ENCODE results near the gene CUBN. TPM values are rescaled to one million over a fixed set of nuclear protein-coding genes. Genes with fewer than 3 reads are reported as not detected.

The CUBN gene
- total and polyA plus RNA-seq, 2 of the 13 experiments (the other 11 are each of a cell fraction or from before 2014, with no cell fraction given): 0.27 to 0.32 TPM

- TF ChIP-seq, protein P1, sequence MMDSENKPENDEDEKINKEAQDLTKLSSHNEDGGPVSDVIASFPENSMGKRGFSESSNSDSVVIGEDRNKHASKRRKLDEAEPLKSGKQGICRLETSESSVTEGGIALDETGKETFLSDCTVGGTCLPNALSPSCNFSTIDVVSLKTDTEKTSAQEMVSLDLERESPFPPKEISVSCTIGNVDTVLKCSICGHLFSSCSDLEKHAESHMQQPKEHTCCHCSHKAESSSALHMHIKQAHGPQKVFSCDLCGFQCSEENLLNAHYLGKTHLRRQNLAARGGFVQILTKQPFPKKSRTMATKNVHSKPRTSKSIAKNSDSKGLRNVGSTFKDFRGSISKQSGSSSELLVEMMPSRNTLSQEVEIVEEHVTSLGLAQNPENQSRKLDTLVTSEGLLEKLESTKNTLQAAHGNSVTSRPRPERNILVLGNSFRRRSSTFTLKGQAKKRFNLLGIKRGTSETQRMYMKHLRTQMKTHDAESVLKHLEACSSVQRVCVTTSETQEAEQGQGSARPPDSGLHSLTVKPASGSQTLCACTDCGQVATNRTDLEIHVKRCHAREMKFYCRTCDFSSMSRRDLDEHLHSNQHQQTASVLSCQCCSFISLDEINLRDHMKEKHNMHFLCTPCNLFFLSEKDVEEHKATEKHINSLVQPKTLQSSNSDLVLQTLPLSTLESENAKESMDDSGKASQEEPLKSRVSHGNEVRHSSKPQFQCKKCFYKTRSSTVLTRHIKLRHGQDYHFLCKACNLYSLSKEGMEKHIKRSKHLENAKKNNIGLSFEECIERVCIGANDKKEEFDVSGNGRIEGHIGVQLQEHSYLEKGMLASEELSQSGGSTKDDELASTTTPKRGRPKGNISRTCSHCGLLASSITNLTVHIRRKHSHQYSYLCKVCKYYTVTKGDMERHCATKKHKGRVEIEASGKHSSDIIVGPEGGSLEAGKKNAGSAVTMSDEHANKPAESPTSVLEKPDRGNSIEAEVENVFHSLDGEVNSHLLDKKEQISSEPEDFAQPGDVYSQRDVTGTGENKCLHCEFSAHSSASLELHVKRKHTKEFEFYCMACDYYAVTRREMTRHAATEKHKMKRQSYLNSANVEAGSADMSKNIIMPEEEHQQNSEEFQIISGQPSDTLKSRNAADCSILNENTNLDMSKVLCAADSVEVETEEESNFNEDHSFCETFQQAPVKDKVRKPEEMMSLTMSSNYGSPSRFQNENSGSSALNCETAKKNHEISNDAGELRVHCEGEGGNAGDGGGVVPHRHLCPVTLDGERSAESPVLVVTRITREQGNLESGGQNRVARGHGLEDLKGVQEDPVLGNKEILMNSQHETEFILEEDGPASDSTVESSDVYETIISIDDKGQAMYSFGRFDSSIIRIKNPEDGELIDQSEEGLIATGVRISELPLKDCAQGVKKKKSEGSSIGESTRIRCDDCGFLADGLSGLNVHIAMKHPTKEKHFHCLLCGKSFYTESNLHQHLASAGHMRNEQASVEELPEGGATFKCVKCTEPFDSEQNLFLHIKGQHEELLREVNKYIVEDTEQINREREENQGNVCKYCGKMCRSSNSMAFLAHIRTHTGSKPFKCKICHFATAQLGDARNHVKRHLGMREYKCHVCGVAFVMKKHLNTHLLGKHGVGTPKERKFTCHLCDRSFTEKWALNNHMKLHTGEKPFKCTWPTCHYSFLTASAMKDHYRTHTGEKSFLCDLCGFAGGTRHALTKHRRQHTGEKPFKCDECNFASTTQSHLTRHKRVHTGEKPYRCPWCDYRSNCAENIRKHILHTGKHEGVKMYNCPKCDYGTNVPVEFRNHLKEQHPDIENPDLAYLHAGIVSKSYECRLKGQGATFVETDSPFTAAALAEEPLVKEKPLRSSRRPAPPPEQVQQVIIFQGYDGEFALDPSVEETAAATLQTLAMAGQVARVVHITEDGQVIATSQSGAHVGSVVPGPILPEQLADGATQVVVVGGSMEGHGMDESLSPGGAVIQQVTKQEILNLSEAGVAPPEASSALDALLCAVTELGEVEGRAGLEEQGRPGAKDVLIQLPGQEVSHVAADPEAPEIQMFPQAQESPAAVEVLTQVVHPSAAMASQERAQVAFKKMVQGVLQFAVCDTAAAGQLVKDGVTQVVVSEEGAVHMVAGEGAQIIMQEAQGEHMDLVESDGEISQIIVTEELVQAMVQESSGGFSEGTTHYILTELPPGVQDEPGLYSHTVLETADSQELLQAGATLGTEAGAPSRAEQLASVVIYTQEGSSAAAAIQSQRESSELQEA (CRISPR knock-in tag; IDR thresholded peaks at IDR 0.05; ENCODE audit: not compliant biosample characterization): no peak
- TF ChIP-seq ZNF557 (CRISPR knock-in tag; IDR thresholded peaks at IDR 0.05): no peak
- no peak for TF ChIP-seq RNF2 (conservative IDR thresholded peaks at IDR 0.05; ENCODE audit: low read depth)
- no peak for TF ChIP-seq SIN3A (IDR thresholded peaks at IDR 0.05; ENCODE audit: borderline replicate concordance, low read depth, low read length)
Observed at GRCh38 chr10:17077346-17077781, 52.2 kb downstream of the CUBN start (continued).
